HG03469 (cell line): Measurements from ENCODE around the gene PDZD8.
A peak's percentile ranks its signal among the peaks of the same experiment; 100 is the strongest.

Experiments
- ATAC-seq: cut with Tn5 transposase; IDR thresholded peaks from one replicate; pipeline ENCODE4 v1.9.1; 2021; ENCODE audit warnings: mild to moderate bottlenecking, moderate library complexity, moderate number of reproducible peaks; ENCODE audit not compliant: unreplicated experiment

The PDZD8 gene

DNA sequence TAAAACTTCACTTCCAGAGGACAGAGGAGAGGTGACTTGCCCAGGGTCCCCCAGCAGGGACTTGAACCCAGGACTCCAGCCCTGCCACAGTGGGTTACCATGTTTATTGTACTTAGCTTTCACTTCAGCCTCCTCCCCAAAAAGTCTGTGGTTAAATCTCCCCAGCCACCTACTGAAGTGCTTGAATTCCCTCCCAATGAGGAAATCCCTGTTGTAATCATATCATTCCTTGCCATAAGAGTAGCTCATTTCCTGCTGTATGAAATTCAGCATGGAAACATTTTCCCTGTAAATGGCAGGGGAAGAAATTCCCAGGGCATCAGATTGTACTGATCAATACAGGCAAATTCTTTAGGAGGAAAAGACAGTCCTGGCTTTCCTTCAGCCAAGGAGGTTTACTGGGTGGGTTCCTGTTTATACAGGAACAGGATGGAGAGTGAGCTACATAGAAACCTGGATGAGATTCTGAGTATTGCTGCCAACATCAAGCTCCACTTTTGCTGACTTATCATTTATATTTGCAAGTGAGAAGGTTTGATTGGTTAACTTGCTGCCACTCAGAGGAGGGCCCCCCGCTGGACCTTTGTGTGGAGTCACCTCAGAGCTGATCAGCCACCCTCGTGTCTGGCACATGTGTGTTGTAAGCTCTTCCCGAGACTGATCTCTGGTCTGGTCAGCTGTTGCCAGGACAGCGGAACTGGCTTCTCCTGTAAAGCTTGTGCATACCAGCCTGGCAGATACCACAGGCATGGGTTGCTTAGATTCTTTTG, 16.4 kb upstream of the PDZD8 start:
- ATAC-seq: no peak

DNA sequence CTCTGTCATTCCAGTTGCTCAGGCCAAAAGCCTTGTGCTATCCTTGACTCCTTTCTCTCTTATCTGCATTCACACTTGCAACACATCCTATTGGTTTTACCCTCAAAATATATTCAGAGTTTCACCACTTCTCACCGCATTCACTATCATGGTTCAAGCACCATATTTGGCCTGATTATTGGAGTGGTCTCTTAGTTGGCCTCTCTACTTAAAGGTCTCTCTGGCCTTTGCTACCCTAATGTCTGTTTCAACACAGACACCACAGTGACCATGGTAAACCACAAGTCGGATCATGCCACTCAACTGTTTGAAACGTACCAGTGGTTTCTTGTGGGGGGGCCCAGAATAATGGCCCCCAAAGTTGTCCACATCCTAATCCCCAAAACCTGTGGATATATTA, 15.2 kb upstream of the PDZD8 start:
- ATAC-seq: no peak

DNA sequence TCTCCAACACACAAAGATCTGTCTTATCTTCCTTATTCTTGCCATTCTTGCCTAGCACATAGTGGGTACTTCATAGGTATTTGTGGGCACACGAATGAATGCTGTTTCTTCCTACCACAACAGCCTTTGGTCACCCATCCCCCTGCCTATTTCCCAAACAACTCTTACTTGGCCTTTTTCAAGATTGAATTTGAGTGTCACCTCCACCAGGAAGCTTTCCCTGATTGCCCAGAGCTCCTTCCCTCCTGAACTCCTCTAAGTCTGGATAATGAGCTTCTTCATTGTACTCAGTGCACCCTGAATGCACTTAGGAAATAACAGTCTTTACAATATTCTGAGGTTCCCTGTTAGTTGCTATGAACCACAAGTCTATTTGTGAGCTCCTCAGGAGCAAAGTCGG, 11.6 kb upstream of the PDZD8 start:
- no peak for ATAC-seq

DNA sequence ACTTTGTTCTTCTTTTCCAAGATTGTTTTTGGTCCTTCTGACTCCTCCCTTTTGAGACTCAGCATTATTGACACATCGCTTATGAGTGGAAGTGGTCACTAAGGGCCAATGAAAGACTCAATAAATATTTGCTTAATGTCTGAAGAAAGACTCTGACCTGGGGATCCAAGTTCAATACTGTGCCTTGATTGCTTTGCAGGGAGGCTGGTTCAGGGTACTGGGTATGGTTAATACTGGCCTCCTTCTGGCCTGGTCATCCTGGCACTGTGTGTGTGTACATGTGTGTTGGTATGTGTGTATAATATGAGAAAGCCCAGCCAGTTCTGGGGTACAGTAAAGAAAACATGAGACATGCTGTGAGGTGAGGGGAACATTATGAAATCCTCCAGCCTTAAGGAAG, 7.6 kb upstream of the PDZD8 start:
- no peak for ATAC-seq

DNA sequence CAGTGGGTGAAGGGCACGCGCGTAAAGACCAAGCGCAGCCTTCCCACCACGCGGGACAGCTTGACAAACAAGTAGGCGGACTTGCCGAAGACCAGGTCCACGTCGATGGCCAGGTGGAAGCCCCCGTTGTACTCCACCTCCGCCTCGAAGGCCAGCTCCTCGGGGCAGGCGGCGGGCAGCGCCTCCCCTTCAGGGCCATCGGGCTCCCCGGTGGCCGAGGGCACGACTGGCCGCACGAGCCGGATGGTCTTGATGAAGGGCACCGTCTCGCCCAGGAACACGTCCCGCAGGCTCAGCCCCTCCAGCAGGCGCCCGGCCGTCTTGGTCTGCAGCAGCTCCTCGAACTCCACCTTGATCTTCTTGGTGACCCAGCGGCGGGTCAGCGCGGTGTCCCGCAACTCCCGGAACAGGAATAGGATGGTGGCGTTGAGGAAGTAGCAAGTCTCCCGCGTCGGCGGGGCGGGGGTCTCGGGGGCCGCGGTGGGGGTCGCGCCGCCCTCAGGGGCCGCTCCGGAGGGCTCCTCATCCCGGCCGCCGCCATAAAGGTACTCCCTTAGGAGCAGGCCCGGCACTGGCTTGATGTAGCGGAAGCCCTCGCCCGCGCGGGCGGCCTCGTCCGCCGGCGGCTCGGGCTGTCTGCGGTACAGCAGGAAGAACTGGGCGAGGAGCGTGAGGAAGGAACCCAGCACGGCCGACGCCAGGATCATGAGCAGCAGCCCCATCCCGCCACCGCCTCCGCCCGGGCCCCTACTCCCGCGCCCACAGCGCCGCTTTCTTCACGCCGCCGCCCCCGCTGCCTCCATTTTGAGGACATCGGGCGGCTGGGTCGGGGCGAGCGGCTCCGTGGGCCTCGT, 507 bp downstream of the PDZD8 start:
- peak; percentile 24 for ATAC-seq

DNA sequence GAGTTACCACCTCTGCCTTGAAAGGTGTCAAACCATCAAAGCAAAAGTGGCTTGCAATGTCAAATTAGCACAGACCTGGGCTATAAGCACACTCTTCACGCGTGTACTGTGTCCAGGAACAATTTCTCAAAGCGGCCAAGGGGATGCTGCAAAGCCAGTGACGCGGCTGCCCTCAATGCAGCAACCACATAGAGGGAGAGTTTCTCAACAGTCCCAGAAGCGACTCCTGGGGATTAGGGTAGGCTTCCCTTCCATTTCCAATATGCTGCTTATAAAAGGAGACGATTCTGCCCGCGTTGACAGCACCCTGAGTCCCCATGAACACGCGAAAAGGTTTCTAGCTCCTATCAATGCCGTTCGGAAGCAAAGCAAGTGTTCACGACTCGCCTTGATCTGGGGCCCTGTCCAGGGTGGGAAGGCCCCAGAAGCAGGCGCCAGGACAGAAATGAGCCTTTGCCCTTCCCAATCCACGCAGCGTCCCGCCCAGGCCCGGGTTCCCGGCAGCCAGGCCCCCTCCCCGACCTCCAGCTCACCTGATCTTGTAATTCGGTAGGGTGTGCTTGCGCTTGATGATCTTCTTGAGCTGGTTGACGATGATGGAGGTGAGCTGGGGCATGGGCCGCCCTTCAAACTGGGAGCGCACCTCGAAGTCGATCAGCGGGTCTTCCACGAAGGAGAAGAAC, 1.3 kb downstream of the PDZD8 start:
- no peak for ATAC-seq

DNA sequence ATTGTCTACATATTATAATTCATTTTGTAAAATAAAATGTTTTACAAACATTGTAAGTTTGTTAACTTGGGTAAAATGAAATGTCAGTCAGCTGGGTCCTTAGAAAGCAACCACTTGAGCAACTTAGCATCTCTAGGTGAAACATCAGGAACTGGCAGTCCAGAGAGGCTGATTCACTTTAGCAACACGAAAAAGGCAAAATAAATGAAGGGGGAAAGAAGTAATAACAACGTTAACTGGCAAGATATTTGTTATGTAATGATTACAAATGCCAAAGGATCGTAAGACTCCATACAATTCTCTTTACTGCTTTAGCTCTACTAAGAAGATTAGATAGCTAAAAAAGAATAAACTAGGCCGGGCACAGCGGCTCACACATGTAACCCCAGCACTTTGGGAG, 5.0 kb downstream of the PDZD8 start:
- no peak for ATAC-seq

DNA sequence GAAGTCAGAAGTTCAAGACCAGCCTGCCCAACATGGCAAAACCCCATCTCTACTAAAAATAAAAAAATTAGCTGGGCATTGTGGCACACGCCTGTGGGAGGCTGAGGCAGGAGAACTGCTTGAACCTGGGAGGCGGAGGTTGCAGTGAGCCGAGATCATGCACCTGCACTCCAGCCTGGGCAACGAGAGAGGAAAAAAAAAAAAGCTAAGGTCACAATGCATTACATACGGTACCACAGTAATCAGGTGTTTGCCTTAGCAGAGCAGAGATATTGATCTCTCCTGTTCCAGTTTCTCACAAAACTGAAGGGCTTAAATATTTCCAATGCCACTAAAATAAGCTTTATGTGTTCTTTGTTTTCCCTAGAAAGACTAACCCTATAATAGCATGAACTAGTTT, 7.5 kb downstream of the PDZD8 start:
- no peak for ATAC-seq

DNA sequence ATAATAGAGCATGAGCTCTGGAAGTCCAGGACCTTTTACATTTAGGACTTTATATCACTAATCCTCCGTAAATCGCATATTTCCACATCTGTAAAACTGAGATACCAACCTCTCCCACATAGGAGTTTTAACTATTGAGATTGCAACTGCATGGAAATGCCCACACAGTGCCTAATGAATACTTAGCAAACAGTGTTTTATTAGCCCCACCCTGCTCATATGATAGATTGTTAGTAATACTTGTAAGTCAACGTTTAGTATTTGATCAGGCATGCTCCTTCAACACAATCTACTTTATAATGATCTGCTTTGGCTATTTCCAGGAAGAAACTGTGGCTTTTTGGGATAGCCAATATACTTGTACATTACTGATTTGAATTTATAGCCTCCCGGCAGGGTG, 8.5 kb downstream of the PDZD8 start:
- ATAC-seq: no peak

DNA sequence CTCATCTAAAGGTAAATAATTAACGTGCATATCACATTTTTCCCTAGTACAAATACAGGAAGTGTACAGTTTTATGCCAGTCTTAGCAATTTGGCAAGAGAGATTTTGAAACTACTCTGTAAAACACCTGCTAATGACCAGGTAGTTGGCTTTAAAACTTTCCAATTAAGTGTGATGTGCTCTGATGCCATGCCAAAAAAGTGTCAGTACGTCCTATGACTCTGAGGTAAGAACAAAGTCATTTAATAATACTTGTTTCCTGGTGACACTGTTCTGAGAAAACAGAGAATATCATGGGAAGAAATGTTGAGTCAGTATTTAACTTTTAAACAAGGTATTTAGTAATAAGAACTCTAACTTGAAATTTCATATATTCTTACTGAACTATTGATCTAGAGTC, 9.6 kb downstream of the PDZD8 start:
- peak; percentile 33 for ATAC-seq

DNA sequence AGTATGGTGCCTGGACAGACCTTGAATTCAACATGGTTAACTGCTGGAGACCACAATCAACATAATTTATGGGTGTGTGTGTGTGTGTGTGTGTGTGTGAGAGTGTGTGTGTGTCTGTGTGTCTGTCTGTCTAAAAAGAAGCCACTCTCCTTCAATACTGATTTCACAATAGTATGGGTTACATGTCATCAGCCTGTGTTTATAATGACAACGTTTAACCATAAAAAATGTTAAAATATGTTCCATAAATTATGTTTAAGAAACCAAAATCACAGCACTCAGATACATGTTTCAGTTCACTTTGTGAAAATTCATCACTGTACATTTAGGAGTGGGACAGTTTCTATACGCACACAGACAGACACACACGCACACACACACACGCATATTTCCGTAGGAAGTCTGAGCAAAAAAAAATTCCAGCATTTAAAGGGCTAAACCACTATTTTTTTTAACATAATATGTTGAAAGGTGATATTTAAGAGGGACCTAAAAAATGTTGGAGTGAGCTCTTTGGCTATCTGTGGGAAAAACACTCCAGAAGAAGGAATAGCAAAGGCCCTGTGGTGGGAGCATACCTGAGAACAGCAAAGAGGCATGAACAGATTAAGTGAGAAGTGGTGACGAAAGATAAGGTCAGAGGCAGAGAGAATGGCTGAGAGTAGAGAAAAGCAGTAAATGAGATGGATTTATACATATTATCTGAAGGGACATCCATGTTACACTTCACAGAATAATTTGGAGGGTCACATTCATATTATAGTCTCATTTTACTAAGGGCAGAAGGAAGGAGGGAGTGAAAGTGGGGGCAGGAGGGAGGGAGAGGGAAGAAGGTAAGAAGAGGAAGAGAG, 10.9 kb downstream of the PDZD8 start:
- no peak for ATAC-seq

DNA sequence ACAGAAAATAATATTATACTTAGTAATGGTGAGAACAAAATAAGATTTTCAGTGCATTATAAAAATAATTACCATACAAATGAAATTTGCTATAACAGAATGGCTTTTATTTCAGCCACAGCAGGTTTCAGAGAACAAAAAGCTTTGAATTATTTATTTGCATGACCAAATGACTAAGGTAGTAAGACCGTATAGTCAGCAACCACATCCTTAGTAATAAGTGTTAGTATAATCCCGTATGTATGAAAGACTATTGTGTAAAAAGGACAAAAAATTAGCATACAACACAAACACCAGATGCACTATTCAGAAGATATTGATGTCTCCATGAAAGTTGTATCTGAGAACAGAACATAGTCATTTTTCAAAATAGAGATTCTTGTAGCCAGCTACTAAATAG, 12.2 kb downstream of the PDZD8 start:
- peak; percentile 36 for ATAC-seq

DNA sequence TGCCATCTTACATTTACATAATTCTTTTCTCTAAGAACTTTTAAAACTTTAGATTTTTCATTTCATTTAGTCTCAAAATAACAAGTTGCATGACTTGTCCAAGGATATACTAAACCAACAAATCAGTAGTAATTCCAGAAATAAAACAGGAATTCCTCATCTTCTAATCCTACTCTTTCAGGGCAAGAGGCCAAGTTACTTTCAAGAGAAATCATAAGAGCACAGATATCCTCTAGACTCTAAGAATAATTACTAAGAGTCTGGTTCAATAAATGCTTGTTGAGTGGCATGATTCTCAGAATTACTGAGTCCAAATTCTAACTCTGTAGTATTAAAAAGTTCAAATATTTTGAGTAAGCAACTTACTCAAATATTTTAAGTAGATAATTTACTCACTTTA, 12.9 kb downstream of the PDZD8 start:
- ATAC-seq: no peak

DNA sequence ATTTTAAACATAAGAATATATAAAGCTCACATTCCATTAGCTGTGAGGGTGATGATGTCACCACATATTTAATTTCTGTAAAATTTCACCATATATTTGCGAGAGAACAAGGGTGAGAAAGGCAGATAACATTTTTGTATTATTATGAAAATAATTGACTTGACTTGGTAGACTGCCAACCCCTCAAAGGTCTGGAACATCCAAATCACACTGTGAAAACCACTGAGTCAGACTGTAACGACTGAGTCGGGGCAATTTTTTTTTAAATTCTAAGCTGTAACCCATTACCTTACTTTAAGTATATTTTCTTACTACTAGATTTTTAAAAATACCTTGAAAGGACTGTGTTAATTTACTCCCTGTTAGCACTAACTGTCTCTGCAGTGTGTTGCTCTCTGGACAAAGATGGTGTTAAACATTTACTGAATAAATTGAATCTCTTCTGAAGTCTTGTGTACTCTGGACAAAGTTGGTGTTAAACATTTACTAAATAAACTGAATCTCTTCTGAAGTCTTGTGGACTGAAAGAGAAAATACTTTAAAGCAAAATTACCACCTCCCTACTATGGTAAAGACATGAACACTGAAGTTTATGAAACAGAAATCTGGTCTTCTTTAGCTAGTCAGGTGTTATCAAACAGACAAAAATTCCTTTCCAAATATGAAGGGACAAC, 14.1 kb downstream of the PDZD8 start:
- ATAC-seq: peak; percentile 31

DNA sequence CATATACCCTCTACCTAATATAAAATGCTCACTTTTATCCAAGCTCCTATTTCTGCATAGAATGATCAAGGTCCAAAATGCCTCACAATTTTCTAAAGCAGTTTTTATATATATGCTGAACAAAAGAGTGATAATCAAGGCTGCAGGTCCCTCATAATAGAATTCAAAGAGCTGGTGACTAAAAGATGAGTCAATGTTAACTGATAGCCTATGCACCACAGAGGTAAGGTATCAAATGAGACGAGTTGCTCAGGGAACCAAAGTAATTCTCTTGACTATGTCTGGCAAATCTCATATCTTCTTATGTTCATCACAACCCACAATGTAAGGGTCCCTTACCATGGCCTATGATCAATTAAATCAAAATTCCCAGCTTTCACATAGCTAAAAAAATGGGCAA, 15.2 kb downstream of the PDZD8 start:
- ATAC-seq: no peak

DNA sequence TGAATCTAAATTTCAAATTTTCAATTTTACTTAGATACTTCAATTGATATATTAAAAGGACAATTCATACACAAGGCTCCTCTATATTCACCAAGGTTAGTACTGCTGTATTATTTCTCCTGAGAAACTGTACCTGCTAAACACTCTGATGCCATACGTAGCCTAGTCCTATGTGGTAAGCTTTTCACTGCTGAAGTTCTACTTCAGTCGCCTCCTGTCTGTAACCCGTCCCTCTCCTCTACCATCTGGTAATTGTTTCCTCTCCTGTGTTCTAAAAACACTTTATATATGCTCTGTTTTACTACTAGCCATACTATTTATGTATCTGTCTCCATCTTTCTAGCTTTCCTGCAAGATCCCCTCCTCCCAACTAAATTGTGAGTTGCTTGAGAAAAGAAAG, 20.2 kb downstream of the PDZD8 start:
- no peak for ATAC-seq

DNA sequence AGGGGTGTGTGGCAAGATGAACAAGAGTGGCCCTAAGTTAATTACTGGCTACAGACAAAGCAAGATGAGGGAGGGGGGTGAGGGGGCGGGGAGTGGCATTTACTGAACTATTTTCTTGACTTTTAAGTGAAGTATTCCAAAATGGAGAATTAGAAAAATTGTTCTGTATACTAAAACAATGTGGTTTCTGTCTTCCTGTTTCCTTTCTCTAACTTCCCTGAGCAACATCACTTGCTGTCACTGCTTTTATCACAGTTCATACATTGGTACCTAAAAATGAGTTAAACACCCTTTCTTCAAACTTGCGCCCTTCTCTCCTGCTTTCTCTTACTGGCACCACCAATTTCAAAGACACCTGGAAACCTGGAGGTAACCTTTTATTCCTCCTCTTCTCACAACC, 21.6 kb downstream of the PDZD8 start:
- ATAC-seq: no peak

DNA sequence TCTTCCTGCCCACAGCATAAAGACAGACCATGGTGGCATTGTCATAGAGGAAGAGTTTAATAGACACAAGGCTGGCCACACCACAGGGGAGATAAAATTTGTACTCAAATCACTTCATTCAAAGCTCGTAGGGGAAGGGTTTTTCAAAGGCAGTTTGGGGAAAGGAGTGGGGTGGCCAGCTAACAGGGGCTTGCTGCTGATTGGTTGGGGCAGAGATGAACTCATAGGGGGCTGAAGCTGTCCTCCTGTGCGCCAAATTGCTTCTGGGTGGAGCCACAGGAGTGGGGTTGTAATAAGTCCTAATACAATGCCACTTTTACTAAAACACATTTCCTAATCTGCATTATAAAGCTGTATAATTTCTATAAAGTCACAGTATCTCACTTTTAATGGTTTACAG, 22.5 kb downstream of the PDZD8 start:
- no peak for ATAC-seq

DNA sequence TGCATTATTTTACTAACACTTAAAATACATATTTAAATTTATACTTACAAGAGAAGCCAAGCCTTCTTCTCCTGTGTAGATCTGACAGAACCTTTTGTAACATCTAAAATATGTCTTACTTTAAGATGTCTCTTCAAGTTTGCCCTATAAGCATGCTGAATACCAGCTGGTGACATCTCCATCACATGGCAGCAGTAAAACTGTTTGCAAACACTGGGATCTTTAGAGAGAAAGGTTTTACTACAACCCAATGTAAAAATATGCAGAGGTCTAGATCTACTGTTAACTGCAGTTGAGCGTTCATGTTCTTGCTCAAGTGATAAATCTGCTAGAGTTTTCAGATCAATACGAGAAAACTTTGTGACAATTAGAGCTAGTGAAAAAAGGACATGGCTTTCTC, 23.2 kb downstream of the PDZD8 start:
- no peak for ATAC-seq

DNA sequence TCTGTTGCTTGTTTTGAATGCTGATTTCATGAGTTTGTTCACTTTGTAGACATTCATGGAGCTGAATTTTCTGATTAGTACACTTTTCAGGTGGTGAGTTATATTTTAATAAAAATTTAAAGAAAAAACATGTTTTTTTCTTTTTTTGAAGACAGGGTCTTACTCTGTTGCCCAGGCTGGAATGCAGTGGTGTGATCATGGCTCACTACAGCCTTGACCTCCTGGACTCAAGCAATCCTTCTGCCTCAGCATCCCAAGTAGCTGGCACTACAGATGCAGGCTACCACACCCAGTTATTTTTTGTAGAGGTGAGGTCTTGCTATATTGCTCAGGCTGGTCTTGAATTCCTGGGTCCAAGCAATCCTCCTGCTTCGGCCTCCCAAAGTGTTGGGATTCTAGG, 23.7 kb downstream of the PDZD8 start:
- ATAC-seq: no peak
